HG03066 (cell line): ENCODE results near the gene TLCD1.

ENCODE experiments used
- ATAC-seq: cut with Tn5 transposase; IDR thresholded peaks from one replicate; pipeline ENCODE4 v1.9.1; 2021; ENCODE audit warnings: low read depth; ENCODE audit not compliant: unreplicated experiment

TLCD1 gene

GRCh38 chr17:28715217-28715616 lies 10.8 kb downstream of the TLCD1 start:
- no peak for ATAC-seq

GRCh38 chr17:28714281-28714680 lies 11.8 kb downstream of the TLCD1 start:
- ATAC-seq: no peak

DNA sequence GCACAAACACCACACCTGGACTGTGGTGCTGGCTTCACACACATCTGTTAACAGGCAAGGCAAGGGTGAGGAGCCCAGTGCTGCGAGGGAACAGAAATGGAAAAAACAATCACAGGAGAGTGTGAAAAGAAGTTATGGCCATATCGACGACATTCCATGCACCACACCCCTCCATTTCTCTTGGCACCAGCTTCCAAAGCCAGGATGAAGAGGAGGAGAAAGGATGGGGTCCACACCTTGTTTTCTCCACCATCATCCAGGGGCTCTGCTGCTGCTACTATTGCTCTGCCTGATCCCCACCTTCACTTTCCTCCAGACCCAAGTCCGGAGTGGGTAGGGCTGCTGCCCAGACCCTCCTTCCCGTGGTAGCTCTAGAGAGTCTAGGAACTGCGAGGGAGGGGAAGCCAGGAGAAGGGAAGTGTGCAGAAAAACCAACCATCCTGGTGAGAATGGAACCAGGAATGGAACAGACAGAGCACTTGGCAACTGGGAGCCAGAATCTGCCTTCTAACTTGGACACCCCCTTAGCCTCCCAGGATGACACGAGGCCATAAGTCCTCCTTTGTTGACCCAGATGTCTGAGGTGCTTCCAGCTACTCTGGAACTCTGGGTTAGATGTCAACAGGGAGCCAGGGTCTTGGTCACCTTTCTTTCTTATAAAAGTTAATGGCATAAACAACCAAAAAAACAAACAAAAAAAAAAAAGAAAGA lies 13.2 kb downstream of the TLCD1 start:
- ATAC-seq: no peak

DNA sequence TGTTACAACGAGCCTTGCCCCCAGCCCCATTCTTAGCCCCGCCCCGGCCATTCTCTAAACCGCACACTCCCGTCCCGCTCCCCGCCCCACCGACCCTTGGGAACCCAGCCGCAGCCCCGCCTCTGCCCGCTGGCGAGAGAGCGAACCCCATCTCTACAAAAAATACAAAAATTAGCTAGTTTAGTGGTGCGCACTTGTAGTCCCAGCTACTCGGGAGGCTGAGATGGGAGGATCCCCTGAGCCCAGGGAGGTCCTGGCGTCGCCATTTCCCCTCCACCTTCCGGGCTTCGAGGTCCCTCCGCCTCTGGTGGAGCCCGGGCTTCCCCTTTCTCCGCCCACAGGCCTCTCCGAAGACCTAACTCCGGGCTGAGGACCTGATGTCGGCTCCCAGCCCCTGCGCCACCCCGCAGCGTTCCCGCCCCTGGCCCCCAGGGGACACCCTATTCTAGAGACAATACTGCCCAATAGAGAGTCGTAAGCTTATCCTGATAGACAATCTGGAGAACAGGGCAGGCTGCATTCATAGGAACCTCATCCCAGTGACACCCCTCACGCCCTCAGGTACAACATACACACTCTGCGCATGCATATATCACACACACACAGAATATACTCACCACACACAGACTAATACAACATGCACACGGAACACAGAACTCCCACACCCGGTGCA lies 13.9 kb downstream of the TLCD1 start:
- no peak for ATAC-seq

DNA sequence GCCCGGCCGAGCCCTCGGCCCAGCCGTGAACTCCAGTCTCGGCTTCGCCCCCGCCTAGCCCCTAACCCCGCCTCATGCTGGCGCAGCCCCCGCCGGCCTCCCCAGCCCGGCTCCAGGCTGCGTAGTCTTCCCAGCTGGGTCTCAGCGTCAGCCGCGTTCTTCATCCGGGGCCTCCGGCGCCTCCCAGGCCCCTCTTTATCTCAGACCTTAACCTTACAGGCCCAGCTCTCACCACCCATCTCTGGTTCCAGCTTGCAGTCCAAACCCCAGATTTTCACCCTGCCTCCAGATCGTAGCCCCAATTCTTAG lies 14.4 kb downstream of the TLCD1 start, which contains the start of gene PROCA1:
TSS of gene PROCA1 (minus strand) at position 166 of the 309 bp plus-strand sequence. CDS start 228 bp downstream, outside the sequence.
- peak; percentile 22 for ATAC-seq

GRCh38 chr17:28710861-28711722 lies 14.9 kb downstream of the TLCD1 start:
- ATAC-seq: peak; percentile 71

GRCh38 chr17:28707339-28707720 lies 18.7 kb downstream of the TLCD1 start:
- no peak for ATAC-seq

GRCh38 chr17:28706471-28707338 lies 19.3 kb downstream of the TLCD1 start:
- no peak for ATAC-seq

GRCh38 chr17:28705728-28706334 lies 20.2 kb downstream of the TLCD1 start:
- ATAC-seq: no peak

DNA sequence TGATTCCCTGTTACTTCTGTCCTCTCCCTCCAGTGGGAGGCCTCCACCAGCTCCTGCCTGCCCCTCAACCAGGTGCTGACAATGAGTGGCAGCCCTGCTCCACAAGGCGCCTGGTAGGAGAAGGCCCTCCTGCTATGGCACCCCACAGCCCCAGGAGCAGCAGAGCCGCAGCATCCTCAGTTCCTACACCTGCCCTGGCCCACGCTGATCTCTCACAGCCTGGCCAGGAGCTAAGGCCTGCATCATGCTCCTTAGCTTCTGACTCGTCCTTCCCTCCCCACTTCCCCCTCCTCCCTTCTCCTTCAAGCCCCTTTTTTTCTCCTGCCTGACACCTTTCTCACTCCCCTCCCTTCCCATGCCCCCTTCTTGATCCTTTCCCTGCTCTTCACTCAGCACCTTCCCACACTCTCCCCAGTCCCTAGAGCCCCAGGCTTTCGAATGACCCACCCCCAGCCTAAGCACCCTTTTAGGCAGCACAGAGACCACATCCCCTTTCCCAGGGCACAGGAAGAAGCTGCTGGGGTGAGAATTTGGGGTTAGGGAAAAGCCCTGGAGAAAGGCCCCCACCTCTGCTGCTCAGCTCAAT lies 20.9 kb downstream of the TLCD1 start:
- ATAC-seq: no peak

DNA sequence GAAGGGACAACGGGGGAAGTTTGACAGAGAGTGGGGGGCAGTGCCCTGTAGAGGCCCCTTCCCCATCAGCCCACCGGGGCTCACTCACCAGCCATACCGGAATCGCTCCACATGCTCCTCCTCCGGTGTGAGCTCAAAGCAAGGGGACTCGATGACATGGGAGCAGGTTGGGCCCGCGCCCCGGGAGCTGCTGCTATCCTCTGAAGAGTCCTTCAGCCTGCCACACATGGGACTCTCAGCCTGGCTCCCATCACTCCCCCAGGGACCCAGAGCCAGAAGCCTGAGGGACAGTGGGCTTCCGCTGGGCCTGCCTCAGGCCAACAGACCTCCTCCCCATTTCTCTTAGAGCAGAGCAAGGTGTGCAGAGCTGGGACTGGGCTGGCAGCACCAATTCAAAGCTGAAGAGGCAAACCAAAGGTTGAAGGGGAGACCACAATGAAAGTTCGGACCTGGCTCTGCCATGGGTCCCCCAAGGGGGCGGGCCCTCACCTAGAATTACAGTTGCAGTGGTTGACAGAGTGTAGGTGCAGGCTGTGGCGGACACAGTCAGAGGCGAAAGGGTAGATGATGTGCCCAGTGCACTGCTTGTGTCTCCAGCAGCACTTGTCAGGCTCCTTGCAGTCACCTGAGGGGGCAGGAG lies 21.7 kb downstream of the TLCD1 start:
- ATAC-seq: no peak

DNA sequence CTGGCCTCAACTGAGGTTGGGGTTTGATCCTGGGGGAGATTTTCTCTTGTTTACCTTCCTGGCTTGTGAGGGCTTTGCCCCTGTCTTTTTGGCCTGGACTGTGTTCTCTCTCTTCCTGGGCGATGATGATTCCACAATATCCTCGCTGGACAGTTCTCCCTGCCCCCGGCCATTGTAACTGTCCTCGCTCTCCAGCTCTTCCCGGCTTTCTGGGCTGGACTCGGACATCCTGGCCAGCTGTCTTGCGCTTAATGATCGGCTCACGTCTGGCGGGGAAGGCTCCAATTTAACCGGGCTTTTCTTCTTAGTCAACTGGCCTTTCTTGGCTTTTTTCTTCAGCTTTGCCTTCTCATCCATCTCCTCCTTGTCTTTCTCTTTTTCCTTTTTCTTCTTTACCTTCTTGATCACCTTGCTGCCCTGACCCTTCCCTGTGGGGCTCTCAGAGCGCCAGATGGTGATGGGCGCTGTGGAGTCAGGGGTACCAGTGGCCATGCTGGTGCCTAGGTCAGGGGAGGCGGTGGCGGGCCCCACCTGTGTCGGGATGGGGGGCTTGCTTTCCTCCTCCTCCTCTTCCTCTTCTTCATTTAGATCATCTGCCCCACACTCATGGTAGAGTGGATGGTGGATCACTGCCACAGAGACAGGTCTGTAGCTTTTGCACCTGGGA lies 22.3 kb downstream of the TLCD1 start:
- ATAC-seq: no peak

DNA sequence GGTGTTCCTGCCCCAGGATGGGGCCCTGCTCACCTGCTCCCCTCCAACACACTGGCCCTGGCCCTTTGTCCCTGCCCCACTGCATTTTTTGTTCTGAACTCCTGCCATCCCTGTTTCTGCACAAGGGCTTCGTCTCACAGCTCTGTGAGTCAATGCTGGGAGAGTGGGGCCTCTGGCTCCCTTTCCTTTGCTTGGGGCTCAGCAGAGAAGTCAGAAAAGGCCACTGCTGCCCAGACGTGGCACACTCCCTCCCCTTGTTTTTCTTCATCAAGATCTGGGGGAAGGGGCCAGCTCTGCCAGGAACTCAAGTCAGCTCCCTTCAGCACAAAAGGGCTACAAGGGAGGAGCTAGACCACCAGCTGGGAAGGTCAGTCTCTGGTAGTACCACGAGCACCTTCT lies 23.3 kb downstream of the TLCD1 start:
- no peak for ATAC-seq

DNA sequence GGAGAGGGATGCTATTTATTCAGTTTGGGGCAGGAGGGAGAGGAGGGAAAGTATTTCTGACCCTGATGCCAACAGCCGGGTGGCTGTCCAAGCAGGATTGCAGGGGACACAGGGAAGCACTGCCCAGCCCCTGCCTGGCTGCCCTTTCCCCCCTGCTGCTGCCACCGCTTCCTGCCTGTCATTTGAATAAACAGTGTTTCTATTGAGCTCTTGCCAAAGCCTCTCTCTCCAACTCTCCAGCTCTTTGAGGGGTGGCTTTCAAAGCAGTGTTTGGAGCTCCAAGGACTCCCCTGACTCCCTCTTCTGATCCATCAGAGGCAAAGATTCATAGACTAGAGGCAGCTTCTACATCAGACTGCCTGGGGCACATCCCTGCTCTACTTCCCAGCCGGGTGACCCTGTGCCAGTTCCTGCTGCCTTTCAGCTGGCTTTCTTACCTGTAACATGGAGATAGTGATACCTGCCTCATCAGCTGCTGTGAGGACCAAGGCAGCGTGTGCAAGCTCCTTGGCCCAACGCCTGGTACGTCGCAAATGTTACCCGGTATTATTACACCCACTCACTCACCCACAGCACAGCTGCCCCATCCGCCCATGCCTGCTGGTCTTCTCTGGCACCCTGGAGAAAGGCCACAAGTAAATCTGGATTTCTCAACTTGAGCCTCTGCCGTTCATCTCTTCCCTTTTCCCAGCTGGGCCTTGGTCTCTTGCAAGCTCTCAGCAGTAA lies 23.8 kb downstream of the TLCD1 start:
- no peak for ATAC-seq

DNA sequence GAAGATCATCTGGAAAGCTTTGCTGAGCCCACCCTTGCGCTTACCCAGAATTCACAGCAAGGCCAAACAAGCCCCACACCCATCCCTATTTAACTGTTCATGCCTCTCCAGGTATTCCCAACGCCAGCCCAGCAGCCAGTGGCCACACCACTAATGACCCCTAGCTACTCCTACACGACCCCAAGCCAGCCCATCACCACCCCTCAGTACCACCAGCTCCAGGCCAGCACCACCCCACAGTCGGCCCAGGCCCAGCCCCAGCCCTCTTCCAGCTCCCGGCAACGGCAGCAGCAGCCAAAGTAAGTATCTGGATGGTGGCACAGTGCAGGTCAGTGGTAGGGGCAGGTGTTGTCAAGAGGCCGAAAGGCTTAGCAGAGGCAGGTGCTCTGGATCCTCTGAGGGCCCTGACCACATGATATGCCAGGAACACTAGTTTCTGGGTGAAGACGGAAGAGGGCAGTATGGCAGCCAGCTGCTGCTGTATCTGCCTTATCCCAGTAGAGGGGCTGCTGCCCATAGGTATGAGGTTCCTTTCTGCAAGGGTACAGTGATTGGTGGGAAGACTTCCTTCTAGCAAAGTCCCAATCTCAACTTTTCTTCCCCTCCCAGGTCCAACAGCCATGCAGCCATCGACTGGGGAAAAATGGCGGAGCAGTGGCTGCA lies 25.1 kb downstream of the TLCD1 start:
- ATAC-seq: no peak

GRCh38 chr17:28700278-28700677 lies 25.8 kb downstream of the TLCD1 start:
- ATAC-seq: no peak

DNA sequence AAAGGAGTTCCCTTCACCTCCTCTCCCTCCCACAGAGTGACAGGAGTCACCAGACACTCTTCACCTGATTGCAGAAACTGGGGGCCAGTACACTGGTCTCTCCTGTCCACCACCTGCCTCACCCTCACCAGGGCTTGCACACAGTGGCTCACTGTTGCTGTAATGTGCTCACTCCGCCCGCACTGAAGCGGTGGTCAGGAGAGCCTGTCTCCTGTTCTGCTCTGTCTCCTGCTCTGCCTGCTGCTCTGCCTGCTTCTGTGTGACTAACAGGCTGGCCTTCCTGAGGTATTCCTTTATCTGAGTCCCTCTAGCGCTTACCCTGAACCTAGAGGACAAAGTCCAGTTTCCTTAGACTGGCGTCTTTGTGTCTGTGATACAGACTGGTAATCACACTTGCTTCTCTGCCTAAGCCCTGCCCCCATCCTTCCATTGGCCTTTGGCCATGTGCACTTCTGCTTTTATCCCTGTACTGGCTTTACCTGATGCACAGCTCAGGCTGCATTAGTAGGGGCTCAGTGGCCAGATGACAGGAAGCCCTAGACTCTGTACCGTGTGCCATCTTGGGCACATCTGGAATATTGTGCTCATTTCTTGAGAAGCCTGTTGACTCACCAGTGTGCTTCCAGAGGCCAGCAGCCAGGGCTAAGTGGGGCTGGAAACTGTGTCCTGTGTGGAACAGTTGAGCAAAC lies 27.6 kb downstream of the TLCD1 start:
- no peak for ATAC-seq
